Astrocyte of the spinal cord (primary cell): ENCODE measurements around the gene ENAH.
"Not testable (repeated sequence)": the region's sequence is repeated elsewhere in the genome, so short reads cannot be mapped to it uniquely, and the experiment has no call there.

Experiments used
- DNase-seq: peaks from one replicate; pipeline ENCODE4 v3.0.0; 2011; ENCODE audit warnings: low read depth, low spot score
- H3K4me3 ChIP-seq: 2 replicates; pipeline ENCODE4 v1.5.1; 2011; ENCODE audit warnings: low read depth, mild to moderate bottlenecking, low read length, moderate library complexity
- in situ Hi-C: cut with HindIII; loops from 2 replicates; pipeline ENCODE4 v1.10.0; 2017; ENCODE audit warnings: low sequenced_read_pairs
- TF ChIP-seq, protein P1 (sequence below): IDR thresholded peaks from 2 replicates; pipeline ENCODE4 v1.5.1; 2012; ENCODE audit warnings: low read depth, mild to moderate bottlenecking, low read length, inconsistent platforms

The ENAH gene

DNA sequence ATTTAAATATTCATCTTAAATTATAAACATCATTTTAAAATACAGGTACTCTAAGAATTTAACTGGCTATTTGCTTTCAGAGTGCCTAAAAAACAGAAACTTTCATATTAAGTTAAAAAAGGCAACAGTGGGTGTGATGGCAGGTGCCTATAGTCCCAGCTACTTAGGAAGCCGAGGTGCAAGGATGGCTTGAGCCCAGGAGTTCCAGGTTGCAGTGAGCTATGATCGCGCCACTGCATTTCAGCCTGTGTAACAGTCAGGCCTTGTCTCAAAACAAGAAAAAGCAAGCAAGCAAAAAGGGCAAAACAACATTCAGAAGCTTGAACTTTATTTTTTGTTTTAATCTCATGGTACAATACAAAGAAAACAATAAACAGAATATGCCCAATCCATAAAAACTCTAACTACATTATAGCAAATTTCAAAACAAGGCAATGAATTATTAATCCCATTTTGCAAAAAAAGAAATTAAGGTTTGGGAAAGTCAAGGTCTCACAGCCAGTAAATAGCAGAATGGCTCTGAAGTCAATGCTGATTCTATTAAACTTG is 15.2 kb downstream of the ENAH start:
- in situ Hi-C loops = no loop called here
- TF ChIP-seq, protein P1, sequence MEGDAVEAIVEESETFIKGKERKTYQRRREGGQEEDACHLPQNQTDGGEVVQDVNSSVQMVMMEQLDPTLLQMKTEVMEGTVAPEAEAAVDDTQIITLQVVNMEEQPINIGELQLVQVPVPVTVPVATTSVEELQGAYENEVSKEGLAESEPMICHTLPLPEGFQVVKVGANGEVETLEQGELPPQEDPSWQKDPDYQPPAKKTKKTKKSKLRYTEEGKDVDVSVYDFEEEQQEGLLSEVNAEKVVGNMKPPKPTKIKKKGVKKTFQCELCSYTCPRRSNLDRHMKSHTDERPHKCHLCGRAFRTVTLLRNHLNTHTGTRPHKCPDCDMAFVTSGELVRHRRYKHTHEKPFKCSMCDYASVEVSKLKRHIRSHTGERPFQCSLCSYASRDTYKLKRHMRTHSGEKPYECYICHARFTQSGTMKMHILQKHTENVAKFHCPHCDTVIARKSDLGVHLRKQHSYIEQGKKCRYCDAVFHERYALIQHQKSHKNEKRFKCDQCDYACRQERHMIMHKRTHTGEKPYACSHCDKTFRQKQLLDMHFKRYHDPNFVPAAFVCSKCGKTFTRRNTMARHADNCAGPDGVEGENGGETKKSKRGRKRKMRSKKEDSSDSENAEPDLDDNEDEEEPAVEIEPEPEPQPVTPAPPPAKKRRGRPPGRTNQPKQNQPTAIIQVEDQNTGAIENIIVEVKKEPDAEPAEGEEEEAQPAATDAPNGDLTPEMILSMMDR = no peak
- no peak for DNase-seq
- H3K4me3 ChIP-seq = no peak overlapping the region

DNA sequence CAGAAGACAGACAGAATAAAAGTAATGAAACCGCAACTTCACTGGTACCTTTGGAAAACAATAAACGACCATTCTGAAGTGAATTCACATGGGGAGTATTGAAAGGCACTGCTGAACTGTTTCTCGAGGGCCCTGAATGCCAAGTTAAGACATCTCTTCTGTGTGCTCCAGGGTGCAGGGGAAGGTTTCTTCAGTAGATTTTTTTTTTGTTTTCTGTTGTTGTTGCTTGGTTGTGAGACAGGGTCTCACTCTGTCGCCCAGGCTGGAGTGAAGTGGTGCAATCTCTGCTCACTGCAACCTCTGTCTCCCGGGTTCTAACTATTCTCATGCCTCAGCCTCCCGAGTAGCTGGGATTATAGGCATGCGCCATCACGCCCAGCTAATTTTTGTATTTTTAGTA is 15.9 kb downstream of the ENAH start:
- in situ Hi-C loops, H3K4me3 ChIP-seq, DNase-seq: not testable (repeated sequence)

DNA sequence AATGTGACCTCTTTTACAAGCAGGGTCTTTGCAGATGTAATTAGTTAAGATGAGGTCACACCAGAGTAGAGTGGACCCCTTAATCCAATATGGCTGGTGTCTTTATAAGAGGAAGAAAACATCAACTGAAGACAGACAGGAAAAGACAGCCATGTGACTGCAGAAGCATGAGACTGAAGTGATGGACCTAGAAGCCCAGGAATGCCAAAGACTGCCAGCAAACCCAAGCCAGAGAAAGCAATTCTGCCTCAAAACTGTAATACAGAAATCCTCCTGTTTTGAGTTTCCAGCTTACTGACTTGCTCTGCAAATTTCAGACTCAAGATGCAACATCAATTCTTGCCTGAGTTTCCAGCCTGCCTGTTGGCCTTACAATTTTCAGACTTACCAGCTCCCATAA is 17.3 kb downstream of the ENAH start:
- in situ Hi-C loops = no loop called here
- no peak for DNase-seq
- TF ChIP-seq, protein P1 = no peak
- H3K4me3 ChIP-seq = no peak overlapping the region

DNA sequence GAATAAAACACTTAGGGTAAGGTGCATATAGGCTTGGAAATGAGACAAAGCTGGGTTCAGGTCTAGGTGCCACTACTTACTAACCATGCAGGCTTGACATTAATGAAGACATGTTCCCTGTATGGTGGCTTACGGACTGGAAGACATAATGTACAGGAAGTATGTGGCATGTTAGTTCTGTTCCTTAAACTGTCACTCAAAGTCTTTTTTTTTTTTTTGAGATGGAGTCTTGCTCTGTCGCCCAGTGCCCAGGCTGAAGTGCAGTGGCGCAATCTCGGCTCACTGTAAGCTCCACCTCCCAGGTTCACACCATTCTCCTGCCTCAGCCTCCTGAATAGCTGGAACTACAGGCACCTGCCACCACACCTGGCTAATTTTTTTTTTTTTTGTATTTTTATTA is 20.1 kb downstream of the ENAH start:
- in situ Hi-C loops, H3K4me3 ChIP-seq, DNase-seq: not testable (repeated sequence)

DNA sequence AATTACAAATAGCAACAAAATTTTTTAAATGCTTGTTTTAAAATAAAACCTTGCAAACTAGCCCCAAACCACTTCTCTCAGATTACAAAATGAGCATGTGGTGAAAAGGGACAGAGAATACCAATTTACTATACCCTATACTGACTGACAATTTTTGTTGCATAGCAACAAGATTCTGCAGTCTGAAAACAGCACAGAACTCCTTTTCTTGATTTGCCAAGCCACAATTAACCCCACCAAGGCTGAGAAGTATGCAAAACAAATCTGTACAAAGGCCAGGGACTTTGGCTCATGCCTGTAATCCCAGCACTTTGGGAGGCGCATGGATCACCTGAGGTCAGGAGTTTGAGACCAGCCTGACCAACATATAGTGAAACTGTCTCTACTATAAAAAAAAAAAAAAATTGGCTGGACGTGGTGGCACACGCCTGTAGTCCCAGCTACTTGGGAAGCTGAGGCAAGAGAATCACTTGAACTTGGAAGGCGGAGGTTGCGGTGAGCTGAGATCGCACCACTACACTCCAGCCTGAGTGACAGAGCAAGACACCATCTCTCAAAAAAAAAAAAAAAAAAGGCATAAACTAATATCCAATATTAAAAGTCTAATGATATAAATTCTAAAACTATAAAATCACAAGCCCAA is 21.8 kb downstream of the ENAH start:
- H3K4me3 ChIP-seq = no peak overlapping the region
- in situ Hi-C loops = no loop called here
- DNase-seq = peak; percentile 40
- TF ChIP-seq, protein P1 = no peak

DNA sequence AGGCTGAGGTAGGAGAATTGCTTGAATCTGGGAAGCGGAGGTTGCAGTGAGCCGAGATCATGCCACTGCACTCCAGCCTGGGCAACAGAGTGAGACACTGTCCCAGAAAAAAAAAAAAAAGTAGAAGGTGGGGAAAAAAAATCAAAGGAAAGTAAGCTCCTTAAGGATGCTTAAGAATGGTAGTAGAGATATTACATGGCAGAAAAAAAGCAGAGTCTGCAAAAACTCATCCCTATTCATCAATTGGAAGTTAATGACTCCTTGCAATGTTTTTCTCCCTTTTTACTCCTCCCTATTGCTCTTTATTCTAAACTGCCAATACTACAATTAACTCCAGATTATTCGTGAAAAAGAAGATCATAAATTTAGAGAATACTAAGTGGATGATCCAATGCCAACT is 23.4 kb downstream of the ENAH start:
- in situ Hi-C loops = no loop called here
- H3K4me3 ChIP-seq = no peak overlapping the region
- TF ChIP-seq, protein P1 = no peak
- no peak for DNase-seq

DNA sequence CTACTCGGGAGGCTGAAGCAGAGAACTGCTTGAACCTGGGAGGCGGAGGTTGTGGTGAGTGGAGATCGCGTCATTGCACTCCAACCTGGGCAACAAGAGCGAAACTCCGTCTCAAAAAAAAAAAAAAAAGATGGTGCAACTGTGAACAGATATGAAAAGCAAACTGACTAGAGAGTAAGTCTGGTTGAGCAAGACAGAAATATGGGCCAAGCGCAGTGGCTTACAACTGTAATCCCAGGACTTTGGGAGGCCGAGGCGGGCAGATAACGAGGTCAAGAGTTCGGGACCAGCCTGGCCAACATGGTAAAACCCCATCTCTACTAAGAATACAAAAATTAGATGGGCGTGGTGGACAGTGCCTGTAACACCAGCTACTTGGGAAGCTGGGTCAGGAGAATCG is 24.1 kb downstream of the ENAH start:
- in situ Hi-C loops, H3K4me3 ChIP-seq, DNase-seq: not testable (repeated sequence)

DNA sequence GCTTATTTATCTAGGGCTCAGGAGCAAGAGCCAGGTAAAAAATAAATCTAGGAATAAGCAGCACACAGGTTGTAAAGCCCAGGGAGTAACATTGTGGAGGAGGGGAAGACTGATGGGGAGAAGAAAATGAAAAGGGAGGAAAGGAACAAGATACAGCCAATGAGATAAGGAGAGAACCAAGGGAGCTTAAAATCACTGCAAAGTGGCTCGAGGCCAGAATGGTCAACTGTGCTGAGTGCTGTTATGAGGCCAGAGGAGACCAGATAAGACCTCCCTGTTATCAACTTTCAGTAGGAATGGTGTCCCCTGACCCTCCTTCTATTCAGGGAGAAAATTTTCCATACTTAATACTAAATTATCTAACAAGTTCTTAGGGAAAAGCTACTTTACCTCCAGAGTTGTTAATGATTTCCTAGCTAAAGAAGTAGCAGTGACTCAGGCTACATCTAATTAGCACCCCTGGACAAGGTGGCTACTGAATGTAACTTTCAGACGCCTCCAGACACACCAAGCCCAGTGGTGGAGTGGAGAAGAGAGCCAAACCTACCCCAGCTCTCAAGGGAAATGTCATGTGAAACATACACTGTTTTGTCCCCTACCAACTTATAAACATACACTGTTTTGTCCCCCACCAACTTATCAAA is 25.5 kb downstream of the ENAH start:
- no peak for DNase-seq
- TF ChIP-seq, protein P1 = no peak
- in situ Hi-C loops = no loop called here
- no peak overlapping the region for H3K4me3 ChIP-seq
